WTC11 (cell line): Measurements from ENCODE around the gene THSD7B.

Source experiments
- ATF6 ChIP-seq: sonication (generic); formaldehyde crosslinking; IDR thresholded peaks from 2 replicates; pipeline ENCODE4 v1.8.1; 2023; ENCODE audit warnings: mild to moderate bottlenecking, missing genetic modification reagents
- CBFB ChIP-seq: sonication (generic); formaldehyde crosslinking; IDR thresholded peaks from 2 replicates; pipeline ENCODE4 v1.8.1; 2022; ENCODE audit warnings: mild to moderate bottlenecking, low read depth, missing genetic modification reagents
- CREB1 ChIP-seq: sonication (generic); formaldehyde crosslinking; IDR thresholded peaks from 2 replicates; pipeline ENCODE4 v1.8.0; 2023; ENCODE audit warnings: mild to moderate bottlenecking, missing genetic modification reagents
- CTCF ChIP-seq: fragments of 200-600 bp; IDR thresholded peaks from 2 replicates; pipeline ENCODE4 v1.8.0; 2022; ENCODE audit warnings: antibody characterized with exemption
- E2F4 ChIP-seq: sonication (generic); formaldehyde crosslinking; IDR thresholded peaks from 2 replicates; pipeline ENCODE4 v1.8.1; 2022; ENCODE audit warnings: low read depth, mild to moderate bottlenecking, moderate library complexity, missing genetic modification reagents, borderline replicate concordance
- FOXP4 ChIP-seq: sonication (generic); formaldehyde crosslinking; IDR thresholded peaks from 2 replicates; pipeline ENCODE4 v1.8.0; 2022; ENCODE audit warnings: mild to moderate bottlenecking, missing genetic modification reagents
- JUN ChIP-seq: sonication (generic); formaldehyde crosslinking; IDR thresholded peaks from 2 replicates; pipeline ENCODE4 v1.8.0; 2023; ENCODE audit warnings: mild to moderate bottlenecking, missing genetic modification reagents
- KAT7 ChIP-seq: sonication (generic); formaldehyde crosslinking; IDR thresholded peaks from 2 replicates; pipeline ENCODE4 v1.8.1; 2023; ENCODE audit warnings: missing genetic modification reagents, mild to moderate bottlenecking, borderline replicate concordance
- MAX ChIP-seq: sonication (generic); formaldehyde crosslinking; IDR thresholded peaks from 2 replicates; pipeline ENCODE4 v1.8.0; 2022; ENCODE audit warnings: mild to moderate bottlenecking, missing genetic modification reagents
- TEAD1 ChIP-seq: sonication (generic); formaldehyde crosslinking; IDR thresholded peaks from 2 replicates; pipeline ENCODE4 v1.8.0; 2022; ENCODE audit warnings: mild to moderate bottlenecking, missing genetic modification reagents
- USF2 ChIP-seq: sonication (generic); formaldehyde crosslinking; IDR thresholded peaks from 2 replicates; pipeline ENCODE4 v1.8.1; 2023; ENCODE audit warnings: mild to moderate bottlenecking, missing genetic modification reagents, moderate library complexity
- ZNF121 ChIP-seq: sonication (generic); formaldehyde crosslinking; IDR thresholded peaks from 2 replicates; pipeline ENCODE4 v1.8.0; 2023; ENCODE audit warnings: missing genetic modification reagents

- no peak for TF ChIP-seq CTCF
- TF ChIP-seq MAX (CRISPR knock-in tag) = no peak
- TF ChIP-seq CBFB = no peak
- no peak for TF ChIP-seq E2F4 (CRISPR knock-in tag)
- no peak for TF ChIP-seq ATF6 (CRISPR knock-in tag)
- TF ChIP-seq ZNF121 = no peak
- TF ChIP-seq USF2 (CRISPR knock-in tag) = no peak
- TF ChIP-seq TEAD1 (CRISPR knock-in tag) = no peak
- no peak for TF ChIP-seq FOXP4 (CRISPR knock-in tag)
- TF ChIP-seq CREB1 (CRISPR knock-in tag) = no peak
- no peak for TF ChIP-seq JUN
- TF ChIP-seq KAT7 (CRISPR knock-in tag) = no peak
Observed at GRCh38 chr2:137205324-137205723, 440.0 kb downstream of the THSD7B start.
